Hematopoietic multipotent progenitor cell treated with erythropoietin and hydrocortisone succinate and interleukin-3 and kit ligand, for 4 days (in vitro differentiated cells): ENCODE data around the gene GLDC.
"Not testable (repeated sequence)": the region's sequence is repeated elsewhere in the genome, so short reads cannot be mapped to it uniquely, and the experiment has no call there.

ENCODE experiments used
- DNase-seq: peaks from one replicate; pipeline ENCODE4 v3.0.0-alpha.2; 2015

Gene GLDC

DNA sequence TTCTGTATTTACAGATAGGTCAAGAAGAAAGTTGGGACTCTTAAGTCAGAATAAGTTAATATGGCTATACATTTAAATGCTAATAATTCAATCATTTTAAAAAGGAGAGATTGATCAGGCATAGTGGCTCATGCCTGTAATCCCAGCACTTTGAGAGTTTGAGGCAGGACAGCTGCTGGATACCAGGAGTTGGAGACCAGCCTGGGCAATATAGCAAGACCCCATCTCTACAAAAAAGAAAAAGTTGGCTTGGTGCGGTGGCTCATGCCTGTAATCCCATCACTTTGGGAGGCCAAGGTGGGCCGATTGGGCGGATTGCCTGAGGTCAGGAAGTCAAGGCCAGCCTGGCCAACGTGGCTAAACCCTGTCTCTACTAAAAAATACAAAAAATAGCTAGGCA lies 15.0 kb upstream of the GLDC start:
- DNase-seq: no peak

DNA sequence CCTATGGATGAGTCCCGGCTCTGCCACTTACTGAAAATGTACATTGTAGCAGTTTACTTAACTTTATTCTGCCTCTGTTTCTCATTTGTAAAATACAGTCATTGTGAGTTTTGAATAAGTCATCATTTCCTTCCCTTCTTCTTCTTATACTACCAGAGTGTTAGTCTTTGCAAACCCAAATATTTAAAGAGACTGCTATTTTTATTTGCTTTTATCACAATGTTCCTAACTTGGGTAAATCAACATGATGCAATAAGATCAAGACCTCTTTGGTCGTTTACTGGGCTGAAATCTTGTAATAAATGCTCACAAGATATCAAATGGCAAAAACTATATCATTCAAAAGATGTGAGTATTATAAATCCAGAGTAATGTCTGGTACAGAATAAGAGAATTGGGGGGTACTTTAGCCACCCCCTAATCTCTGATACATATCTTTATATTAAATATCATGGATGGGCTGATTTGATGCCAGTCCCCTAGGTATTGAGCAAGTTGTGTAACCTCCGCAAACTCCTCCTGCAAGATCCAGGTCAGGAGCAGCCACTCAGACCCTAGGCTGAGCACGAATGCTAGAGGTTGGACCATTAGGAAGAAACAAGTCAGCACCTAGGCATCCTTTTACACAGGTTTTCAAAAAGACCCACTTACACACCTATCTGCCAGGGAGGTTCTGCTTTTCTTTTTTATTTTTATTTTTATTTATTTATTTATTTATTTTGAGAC lies 13.3 kb upstream of the GLDC start:
- no peak for DNase-seq

DNA sequence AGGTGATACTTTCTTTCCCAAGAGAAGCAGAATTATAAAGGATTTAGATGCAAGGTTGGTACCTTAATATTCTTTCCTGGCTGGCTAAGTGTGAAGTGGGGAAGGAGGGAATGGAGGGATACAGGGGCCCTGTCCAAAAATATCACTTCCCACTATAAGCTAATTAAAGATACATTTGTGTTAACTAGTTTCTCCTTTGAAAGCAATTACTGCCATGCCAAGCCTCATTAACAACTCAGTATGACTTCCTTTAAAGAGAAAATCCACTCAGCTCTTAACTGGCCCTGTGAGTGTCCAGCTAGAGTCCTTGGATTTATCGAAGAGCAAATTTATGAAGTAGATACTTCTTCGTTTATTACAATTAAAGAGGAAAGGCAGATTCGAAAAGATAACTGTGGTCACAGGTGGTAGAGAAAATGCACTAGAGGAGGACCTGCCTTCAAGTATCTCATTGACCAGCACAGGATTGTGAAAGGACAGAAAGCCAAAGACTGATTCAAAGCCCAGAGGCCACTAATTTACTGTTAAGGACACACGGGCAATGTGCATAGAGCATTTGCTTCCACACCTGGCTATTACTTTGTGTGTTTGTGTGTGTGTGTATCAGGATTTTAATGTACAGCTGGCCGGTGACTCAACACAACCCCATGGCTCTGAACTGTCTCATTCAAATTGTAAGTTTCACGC lies 11.2 kb upstream of the GLDC start:
- no peak for DNase-seq

DNA sequence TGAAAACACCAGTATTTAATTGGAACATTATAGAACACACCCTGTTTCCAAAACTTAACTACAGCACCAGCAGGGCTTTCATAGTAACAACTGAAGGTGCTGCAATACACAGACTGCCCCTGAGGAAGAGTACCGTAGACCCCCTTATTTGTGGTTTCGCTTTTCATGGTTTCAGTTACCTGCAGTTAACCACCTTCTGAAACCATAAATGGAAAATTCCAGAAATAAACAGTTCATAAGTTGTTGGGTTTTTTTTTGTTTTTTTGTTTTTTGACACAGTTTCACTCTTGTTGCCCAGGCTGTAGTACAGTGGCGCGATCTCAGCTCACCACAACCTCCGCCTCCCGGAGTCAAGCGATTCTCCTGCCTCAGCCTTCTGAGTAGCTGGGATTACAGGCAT lies 9.5 kb upstream of the GLDC start:
- DNase-seq: no peak

DNA sequence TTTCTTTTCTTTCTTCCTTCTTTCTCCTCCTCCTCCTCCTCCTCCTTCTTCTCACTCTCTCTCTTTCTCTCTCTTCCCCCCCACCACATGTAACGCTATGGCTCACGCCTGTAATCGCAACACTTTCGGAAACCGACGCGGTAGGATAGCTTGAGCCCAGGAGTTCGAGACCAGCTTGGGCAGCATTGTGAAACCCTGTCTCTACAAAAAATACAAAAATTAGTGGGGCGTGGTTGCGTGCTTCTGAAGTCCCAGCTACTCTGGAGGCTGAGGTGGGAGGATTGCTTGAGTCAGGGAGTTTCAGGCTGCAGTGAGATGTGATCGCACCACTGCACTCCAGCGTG lies 736 bp upstream of the GLDC start:
- DNase-seq: no peak

DNA sequence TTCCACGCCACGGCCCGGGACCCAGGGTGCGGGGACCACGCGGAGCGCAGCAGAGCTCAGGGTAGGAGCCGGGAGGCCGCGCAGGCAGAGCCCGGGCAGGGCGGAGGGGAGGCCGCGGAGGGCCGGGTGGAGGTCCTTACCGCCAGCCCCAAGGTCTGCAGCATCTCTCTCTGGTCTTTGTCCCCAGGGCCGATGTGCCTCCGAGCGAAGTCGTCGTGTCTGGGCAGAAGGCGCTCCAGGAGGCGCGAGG lies 499 bp downstream of the GLDC start:
- peak; percentile 13 for DNase-seq

DNA sequence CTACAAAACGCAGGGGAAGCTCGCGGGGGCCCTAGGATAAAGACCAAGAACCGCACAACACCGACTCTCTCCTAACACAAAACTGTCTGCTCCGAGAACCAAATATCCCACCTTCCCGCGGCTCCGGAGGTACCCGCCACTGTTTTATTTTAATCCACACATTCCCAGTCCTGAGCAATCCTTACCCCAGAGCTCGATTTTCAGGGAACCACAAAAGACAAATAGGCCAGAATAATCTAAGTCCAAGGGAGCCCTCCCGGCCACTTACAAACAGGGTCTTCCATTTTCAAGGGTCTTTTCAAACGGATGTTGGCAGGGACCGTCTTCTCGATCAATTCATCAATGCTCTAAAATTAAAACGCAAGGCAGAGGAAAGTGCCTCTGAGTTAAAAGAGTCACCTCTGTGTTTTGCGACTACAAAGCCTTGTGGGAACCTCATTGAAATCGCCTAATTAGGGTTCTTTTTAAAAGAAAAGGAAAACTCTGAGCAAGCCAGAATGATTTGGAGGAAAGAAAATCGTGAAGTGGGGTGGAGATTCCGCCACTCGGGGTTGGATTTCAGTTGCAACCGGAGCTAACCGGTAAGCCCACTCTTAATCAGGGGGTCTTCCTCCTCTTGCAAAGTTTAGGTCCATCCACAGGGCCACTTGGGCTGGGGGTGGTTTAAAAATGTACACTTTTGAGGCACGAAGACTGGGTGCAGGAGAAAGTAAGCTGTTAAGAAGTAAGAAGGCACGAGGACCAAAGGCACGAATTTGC lies 1.0 kb downstream of the GLDC start:
- DNase-seq: no peak

DNA sequence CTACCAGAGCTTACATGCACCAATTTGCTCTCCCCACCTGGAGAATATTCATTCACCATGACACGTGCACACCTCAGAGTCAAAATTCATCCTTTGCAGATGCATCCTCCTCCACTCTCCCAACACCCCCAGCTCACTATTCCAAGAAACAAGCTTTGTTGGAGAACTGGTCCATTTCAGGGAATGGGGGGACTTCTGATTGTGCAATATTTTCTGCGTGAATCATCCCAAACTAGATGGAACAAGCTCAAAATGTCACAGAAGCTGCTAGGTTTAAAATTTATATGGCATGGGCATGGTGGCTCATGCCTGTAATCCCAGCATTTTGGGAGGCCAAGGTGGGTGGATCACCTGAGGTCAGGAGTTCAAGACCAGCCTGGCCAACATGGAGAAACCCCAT lies 3.6 kb downstream of the GLDC start:
- no peak for DNase-seq

DNA sequence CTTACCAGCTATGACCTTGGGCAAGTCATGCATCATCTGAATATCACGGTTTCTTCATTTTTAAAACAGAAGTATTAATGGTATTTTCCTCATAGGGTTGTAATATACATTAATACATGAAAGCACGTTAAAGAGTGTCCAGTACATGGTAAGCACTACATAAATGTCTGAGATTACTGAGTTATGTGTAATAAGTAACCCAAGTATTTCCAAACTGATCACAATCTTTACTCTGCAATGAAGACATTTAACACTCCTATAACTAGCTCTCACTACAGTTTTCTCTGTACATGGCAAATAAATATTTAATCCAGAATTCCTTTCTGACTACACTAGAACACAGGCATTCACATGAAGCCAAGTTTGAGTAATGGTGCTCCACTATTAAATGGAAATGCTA lies 4.0 kb downstream of the GLDC start:
- no peak for DNase-seq

DNA sequence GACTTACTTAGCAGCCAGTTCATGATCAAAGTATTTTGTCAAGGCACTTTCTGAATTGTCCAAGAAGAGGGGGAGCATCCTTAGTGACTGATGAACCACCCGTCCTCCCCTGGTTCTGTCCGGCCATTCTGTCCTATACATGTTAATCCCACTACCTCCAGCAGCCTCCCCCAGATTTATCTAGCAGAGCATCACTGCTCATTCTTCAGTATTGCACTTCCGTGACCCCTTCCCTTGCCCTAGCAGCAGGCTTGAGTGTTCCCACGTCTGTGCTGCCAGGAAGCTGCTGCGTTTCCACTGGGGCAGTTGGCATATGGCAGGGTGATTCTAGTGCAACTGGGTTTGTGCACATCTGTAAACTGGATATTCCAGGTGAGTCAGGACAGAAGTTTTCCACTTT lies 4.5 kb downstream of the GLDC start:
- no peak for DNase-seq

DNA sequence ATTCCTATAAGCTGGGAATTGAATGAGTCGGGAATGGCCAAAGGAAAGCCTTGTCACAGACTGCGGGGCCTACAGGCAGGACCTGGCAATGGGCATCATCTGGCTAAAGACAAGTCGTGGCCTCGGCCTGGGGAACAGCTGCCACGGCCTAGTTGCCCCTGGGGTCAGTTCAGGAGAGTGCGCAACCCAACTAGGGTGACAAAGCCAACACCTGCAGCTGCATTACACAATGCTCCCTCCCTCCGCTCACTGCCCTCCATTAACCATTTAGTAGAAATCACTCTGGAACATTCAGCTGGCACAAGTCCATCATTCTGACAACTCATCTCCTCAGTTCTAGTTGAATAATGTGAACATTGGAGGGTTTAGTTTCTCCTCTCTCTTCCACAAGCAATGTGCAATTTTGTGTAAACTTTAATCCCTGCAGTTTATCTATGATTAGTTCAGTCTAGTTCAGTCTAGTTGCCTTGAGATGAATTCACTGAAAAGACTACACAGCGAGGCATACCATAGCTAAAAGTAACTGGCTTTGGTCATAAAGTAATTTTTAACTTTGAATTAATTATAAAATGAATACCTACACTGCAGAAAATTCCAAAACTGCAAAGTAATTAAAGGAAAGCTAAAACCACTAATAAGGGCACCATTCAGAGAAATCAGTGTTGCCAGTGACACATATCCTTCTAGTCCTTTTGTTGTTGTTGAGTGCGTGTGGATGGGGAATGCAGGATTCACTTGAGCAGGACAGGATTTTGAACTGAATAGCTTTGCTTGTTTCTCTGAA lies 5.1 kb downstream of the GLDC start:
- DNase-seq: no peak

DNA sequence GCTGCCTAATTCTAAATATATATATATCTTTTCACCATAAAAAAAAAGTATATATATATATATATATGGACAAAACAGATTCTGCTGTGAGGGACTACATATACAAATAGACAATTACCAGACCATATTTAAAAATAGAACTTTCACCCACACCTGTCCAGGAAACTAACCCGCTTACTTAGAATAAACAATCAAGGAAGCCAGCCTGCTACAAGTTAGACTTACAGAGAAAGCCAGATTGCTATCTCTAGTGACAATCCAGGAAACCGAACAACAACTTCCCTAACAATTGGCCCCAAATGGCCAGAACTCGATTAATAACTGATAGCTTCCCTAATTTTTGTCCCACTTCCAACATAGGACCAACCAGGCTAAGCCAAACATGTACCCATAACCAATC lies 5.9 kb downstream of the GLDC start:
- no peak for DNase-seq

DNA sequence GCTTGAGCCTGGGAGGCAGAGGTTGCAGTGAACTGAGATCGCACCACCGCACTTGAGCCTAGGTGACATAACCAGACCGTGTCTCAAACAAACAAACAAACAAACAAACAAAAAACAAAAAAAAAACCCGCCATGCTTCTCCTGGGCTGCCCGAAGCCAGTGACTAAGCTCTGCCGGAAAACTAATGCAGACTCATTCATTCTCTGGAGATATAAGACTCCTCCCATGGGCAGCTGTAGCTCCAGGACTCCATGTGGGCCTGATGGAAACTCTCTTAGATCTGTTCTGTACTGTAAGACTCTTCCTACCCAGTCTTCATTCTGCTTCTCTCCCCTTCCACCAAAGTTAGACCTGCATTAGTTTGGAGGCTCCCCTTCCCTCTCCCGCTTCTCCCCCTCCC lies 11.1 kb downstream of the GLDC start:
- DNase-seq: no peak

DNA sequence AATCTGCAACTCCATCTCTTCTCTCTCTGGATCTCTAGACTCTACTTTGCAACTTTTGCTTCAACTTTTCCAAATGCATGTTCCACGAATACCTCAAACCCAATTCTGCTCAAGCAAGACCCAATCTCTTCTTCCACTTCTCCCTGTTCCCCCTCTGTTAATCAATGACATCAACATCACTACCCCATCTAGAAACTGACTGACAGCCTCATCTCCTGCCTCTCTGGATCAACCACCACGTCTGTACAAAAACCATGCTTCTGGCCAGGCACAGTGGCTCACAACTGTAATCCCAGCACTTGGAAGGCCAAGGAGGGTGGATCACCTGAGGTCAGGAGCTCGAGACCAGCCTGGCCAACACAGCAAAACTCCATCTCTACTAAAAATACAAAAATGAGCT lies 12.2 kb downstream of the GLDC start:
- DNase-seq: no peak

DNA sequence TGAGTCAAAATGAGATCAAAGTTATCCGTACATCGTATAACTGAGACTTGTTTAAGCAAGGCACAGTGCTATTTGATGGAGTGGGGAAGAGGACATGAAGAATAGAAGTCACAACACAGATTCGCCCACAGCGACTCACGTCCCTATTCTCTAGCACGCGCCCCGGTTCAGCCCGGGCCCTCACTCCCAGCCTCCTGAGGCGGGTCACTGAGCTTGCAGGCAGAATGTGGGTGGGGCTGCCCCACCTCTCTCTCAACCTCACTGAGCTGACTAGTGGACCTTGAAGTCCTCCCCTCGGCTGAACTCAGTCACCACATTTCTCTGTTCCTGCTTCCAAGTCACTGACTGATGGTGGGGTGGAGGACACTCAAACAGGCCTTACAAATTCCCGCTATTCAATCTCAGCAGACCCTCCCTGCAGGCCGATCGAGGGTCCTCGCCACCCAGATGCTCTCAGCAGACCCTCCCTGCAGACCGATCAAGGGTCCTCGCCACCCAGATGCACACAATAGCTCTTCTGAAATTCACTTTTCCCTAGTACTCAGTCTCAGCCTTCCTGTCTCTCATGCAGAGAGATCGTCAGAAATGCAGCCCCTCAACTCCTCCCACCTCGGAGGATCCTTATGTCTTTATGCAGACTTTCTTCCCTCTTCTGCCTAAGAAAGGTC lies 12.9 kb downstream of the GLDC start:
- DNase-seq: no peak

DNA sequence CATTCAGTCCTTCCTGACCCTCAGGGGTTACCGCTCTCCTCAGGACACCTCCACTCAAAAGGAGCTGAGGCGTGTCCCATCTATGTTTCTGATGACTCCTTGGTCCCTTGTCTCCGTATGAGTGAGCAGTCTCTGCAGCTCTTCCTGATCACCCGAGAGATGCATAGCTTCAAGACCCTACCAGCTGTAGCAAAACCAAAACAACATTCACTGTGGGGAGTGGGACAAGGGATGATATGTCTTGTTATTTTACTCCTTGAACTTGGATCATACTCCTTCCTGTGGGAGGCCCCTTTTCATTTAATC lies 14.4 kb downstream of the GLDC start:
- DNase-seq: no peak

DNA sequence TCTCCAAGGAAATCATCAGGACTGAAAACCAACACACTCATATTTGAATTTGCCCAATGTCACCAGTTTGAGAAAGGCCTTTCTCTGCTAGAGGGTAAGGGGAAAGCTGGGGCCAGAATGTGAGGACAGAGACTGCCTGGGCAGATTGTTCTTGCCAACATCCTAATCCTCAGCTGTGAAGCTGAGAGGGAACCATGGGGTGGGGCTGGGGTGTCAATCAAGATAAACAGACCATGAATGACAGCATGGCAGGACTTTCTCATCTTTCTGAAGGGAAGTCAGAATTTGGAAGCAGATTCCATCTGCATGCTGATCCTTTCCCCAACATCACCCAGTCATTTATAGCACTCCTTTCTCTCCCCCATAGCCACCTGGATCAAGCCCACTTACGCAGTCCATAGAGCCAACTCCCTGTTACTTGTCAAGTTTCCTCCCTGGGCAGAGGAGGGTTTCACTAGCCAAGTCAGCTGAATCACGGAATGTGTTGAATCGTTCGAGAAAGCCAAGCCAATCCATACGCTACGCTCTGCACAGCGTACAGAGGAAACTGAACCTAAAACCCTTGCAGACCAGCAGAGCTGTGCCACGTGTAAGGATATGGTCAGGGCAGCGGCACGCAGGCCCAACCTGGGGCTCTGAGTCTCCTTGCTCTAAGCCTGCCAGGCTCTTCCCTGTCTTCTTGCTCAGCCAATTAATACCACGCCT lies 14.9 kb downstream of the GLDC start:
- no peak for DNase-seq

DNA sequence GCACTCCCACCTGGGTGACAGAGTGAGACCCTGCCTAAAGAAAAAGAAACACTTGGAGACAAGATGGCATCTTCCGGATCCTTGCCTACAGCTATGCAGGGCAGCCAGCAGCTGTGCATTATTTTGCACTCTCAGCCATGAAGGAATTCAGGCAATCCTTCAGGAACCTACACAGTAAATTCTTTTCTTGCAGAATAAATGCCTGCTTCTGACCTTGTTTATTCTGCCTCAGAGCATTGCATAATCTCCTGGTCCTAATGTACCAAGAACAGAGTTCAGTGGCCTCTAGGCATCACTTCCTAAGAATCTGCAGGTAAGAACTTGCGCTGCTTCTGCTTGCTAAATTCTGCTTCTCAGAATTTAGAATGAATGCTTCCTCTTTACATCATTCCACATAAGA lies 16.8 kb downstream of the GLDC start:
- DNase-seq: no peak

DNA sequence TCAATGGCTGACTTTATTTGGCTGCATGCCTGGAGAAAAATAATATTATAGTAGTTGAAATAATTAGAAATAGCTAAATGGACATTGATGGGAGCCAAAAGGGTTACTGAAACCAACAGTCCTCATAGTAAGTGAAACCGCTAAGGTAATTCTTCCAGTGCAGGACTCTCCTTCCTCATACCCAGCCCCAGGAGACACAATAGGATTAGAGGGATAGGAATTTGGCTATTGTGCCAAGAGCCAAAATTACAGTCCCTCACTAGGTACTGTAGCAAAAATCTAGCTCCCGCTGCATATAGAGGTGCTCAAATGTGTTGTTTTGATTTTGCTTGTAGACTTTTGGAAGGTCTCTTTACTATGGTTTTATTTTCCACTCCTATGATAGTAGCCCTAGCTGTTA lies 20.2 kb downstream of the GLDC start:
- DNase-seq: no peak

DNA sequence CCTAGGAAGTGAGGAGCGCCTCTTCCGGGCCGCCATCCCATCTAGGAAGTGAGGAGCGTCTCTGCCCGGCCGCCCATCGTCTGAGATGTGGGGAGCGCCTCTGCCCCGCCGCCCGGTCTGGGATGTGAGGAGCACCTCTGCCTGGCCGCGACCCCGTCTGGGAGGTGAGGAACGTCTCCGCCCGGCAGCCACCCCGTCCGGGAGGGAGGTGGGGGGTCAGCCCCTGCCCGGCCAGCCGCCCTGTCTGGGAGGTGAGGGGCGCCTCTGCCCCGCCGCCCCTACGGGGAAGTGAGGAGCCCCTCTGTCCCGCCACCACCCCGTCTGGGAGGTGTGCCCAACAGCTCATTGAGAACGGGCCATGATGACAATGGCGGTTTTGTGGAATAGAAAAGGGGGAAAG lies 22.7 kb downstream of the GLDC start:
- not testable (repeated sequence) for DNase-seq

DNA sequence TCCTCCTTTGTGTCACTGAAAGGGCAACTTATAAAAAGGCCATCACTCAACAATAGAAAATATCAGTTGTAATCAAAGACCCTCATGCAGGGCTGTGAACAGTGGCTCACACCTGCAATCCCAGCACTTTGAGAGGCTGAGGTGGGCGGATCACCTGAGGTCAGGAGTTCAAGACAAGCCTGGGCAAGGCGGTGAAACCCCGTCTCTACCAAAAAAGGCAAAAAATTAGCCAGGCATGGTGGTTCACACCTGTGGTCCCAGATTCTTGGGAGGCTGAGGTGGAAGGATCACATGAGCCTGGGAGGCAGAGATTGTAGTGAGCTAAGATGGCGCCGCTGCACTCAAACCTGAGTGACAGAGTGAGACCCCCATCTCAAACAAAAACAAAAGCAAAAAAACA lies 24.7 kb downstream of the GLDC start:
- DNase-seq: no peak

DNA sequence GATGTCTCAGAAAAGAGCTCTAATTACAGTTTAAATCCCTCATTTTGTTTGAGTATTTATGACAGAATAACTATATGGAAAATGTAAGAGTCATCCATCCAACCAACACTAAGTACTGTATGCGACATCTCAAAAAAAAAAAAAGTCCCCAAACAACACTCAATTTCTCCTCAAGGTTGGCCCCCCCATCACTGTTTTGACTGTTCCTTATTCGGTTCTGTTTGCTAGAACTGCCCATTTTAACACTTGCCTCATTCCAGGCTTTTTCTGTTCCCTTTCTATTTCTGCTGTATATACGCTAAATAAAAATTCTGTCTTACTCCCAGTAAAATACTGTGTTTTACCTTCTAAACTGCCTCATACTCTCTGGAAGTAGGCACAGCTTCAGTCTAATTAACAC lies 25.2 kb downstream of the GLDC start:
- no peak for DNase-seq

DNA sequence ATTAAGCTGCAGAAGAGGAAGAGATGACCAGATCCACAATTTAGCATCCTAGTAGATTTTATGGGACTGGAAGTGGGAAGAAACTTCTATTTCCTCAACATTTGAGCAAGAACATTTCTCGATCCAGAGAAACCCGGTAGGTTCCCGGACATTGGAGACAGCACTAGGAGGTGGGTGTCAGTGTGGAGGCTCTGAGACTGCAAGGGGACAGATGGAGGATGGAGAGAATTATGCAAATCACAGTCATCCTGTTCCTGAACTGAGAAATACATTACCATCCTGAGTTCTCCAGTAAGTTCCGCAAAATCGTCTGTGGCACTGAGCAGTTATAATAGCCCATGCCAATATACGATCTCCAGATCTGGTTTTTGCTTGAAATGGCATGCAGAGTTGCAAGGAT lies 25.6 kb downstream of the GLDC start:
- no peak for DNase-seq
